Measurements from ENCODE around the gene KLHDC10. TPM values are rescaled to one million over a fixed set of nuclear protein-coding genes. Genes with fewer than 3 reads are reported as not detected.
A peak's percentile ranks its signal among the peaks of the same experiment; 100 is the strongest.

Gene KLHDC10
- total and polyA plus RNA-seq, 4 experiments from 2014 or later: 0.46 to 22.3 (median 11.7) TPM

DNA sequence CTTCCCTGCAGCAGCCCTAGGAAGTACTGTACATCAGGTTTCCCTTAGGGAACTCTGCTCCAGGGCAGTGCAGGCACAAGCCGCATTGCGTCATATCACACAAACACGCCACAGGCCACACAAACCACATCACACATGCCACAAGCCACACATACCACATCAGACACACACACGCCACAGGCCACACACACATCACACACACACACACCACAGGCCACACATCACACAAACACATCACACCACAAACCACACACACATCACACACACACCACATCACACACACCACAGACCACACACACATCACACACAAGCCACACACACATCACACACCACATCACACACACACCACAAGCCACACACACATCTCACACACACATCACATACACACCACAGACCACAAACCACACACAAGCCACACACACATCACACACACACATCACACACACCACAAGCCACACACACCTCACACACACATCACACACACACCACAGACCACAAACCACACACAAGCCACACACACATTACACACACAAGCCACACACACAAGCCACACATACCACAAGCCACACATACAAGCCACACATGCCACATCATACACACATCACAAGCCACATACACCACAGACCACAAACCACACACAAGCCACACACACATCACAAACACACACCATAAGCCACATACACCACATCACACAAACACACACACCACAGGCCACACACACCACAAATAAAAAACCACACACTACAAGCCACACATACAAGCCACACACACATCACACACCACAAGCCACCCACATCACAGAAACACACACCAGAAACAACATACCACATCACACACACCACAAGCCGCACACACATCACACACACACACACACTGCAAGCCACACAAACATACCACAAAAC lies 81.5 kb downstream of the KLHDC10 start:
- no peaks in the 10 kb centered on the region for H3K9me3 ChIP-seq (ENCODE audit: control insufficient read depth in 1 of 2, low read length in 2 of 2)
- H3K4me3 ChIP-seq (ENCODE audit: low read length in 2 of 2): no peak overlapping the region
- H3K27ac ChIP-seq (ENCODE audit: low read depth, low read length): no peak overlapping the region
- Mint-ChIP-seq H3K27ac (no peak overlapping the region), H3K9me3 (peaks cover 0 to 10% (median 4%) of the 10 kb centered on the region in 8 donors), H3K4me3 (no peak overlapping the region), H3K4me1 (no peaks in the 10 kb centered on the region), H3K36me3 (peaks cover 0 to 3% of the 10 kb centered on the region in 2 donors), H3K27me3 (peaks cover 2% of the 10 kb centered on the region in 2 donors)
- DNase-seq: peak in 4 of 5 donors; percentile 46 to 50 (median 48)
- intact Hi-C loops (cut with micrococcal nuclease): no loop called here
- no peaks in the 10 kb centered on the region for H3K36me3 ChIP-seq (ENCODE audit: insufficient read depth, low read length)
- CTCF ChIA-PET (ENCODE audit: partially characterized antibody): no interaction called here
- POLR2A ChIA-PET (ENCODE audit: partially characterized antibody): no interaction called here
- H3K27me3 ChIP-seq (ENCODE audit: insufficient read depth, low read length): no peaks in the 10 kb centered on the region
- peaks cover 6% of the 10 kb centered on the region for H3K4me1 ChIP-seq (ENCODE audit: insufficient read depth, low read length)

DNA sequence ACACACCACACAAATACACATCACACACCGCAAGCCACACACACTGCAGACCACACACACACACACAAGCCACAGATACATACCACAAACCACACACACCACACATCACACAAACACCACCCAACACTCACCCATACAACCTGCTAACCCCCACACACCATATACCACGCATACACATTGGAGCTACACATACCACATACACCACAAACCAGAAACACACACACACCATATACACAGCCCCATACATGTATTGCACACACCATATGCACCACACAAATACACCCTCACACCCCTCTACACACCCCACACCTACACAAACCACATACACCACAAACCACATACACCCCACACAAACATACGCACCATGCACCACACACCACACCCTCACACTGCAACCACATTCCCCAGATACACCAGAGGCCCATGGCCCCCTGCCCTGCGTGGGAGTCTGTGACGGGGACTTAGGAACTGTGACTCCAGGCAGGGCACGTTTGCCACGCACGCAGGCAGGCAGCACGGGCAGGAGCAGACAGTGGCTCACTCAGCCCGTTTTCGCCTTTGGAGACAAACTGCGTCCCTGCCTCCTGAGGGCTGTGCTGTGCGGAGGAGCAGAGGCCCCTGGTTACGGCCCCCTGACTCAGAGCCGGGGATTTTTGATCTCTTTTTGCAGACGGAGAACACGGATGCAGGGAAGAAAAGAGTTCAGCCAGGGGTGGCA lies 82.3 kb downstream of the KLHDC10 start:
- intact Hi-C loops (cut with micrococcal nuclease): no loop called here
- Mint-ChIP-seq H3K4me3 (no peak overlapping the region), H3K4me1 (no peaks in the 10 kb centered on the region), H3K27me3 (peaks cover 2% of the 10 kb centered on the region in 2 donors), H3K9me3 (peaks cover 0 to 17% (median 7%) of the 10 kb centered on the region in 8 donors), H3K36me3 (peaks cover 0 to 7% of the 10 kb centered on the region in 2 donors), H3K27ac (no peak overlapping the region)
- Histone ChIP-seq H3K36me3 (ENCODE audit: insufficient read depth, low read length) (no peaks in the 10 kb centered on the region), H3K4me1 (ENCODE audit: insufficient read depth, low read length) (peaks cover 6% of the 10 kb centered on the region), H3K9me3 (ENCODE audit: control insufficient read depth in 1 of 2, low read length in 2 of 2) (no peaks in the 10 kb centered on the region), H3K27ac (ENCODE audit: low read depth, low read length) (no peak overlapping the region), H3K27me3 (ENCODE audit: insufficient read depth, low read length) (no peaks in the 10 kb centered on the region), H3K4me3 (ENCODE audit: low read length in 2 of 2) (no peak overlapping the region)
- ChIA-PET CTCF (ENCODE audit: partially characterized antibody) (no interaction called here), POLR2A (ENCODE audit: partially characterized antibody) (no interaction called here)
- peak in 3 of 5 donors; percentile 8 to 21 (median 17) for DNase-seq

DNA sequence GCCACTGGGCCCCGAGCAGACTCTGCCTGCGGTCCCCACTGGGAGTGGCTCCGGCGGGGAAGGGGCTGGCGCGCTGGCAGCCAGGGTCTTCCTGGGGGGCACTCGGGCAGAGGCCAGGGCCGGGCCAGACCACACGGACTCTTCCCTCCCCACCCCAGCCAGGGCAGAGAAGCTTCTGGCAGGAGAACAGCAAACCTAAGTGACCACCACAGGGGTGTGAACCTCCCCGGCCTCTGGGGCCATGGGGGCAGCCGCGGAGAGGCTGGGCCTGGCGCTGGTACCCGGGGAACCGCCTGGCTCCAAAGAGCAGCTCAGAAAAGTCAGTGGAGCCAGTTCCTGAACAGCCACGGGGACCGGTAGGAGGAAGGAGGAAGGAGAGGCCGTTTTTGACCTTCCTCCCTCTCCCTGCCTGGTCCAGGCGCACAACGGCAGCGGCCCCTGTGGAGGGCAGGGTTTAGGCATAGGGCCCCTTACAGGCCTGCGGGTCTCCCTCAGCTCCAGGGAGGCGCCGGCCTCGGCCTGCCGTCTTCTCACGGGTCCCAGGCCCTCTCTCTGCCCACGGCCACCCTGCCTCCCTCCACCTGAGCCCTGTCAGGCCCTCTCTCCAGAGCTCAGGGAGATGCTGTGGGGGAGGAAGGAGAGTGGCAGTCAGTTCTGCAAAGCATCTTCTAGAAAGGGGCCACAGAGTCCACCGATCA lies 83.0 kb downstream of the KLHDC10 start:
- no peaks in the 10 kb centered on the region for H3K27me3 ChIP-seq (ENCODE audit: insufficient read depth, low read length)
- peaks cover 0 to 7% of the 10 kb centered on the region in 2 donors for H3K36me3 Mint-ChIP-seq
- H3K27me3 Mint-ChIP-seq: peaks cover 2% of the 10 kb centered on the region in 2 donors
- H3K9me3 Mint-ChIP-seq: peaks cover 0 to 24% (median 12%) of the 10 kb centered on the region in 8 donors
- POLR2A ChIA-PET (ENCODE audit: partially characterized antibody): no interaction called here
- H3K4me3 ChIP-seq (ENCODE audit: low read length in 2 of 2): no peak overlapping the region
- intact Hi-C loops (cut with micrococcal nuclease): no loop called here
- H3K9me3 ChIP-seq (ENCODE audit: control insufficient read depth in 1 of 2, low read length in 2 of 2): no peaks in the 10 kb centered on the region
- DNase-seq: no peak
- H3K4me1 ChIP-seq (ENCODE audit: insufficient read depth, low read length): peaks cover 6% of the 10 kb centered on the region
- H3K27ac ChIP-seq (ENCODE audit: low read depth, low read length): no peak overlapping the region
- no peaks in the 10 kb centered on the region for H3K4me1 Mint-ChIP-seq
- no peak overlapping the region for H3K4me3 Mint-ChIP-seq
- CTCF ChIA-PET (ENCODE audit: partially characterized antibody): no interaction called here
- no peaks in the 10 kb centered on the region for H3K36me3 ChIP-seq (ENCODE audit: insufficient read depth, low read length)
- no peak overlapping the region for H3K27ac Mint-ChIP-seq

DNA sequence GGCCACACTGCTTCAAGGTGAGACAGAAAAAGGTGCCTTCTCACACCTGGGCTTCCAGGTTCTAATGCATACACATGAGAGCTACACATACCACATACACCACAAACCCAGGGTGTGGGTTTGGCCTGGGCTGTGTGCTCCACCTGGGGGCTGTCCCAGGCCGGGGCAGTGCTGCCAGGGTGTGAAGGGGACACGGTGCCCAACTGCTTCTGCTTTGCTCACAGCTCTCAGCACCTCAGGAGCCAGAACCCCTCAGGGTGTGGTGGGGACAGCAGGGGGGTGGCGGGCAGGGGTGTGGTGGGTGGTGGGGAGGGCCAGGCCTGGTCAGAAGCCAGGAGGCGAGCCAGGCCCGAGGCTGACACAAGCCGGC lies 83.8 kb downstream of the KLHDC10 start:
- no peaks in the 10 kb centered on the region for H3K9me3 ChIP-seq (ENCODE audit: control insufficient read depth in 1 of 2, low read length in 2 of 2)
- Mint-ChIP-seq H3K4me1 (no peaks in the 10 kb centered on the region), H3K27ac (no peak overlapping the region), H3K9me3 (peaks cover 0 to 29% (median 14%) of the 10 kb centered on the region in 8 donors), H3K4me3 (no peak overlapping the region), H3K27me3 (peaks cover 2% of the 10 kb centered on the region in 2 donors), H3K36me3 (peaks cover 6 to 12% of the 10 kb centered on the region in 2 donors)
- ChIA-PET POLR2A (ENCODE audit: partially characterized antibody) (no interaction called here), CTCF (ENCODE audit: partially characterized antibody) (no interaction called here)
- peaks cover 6% of the 10 kb centered on the region for H3K4me1 ChIP-seq (ENCODE audit: insufficient read depth, low read length)
- H3K36me3 ChIP-seq (ENCODE audit: insufficient read depth, low read length): no peaks in the 10 kb centered on the region
- H3K27me3 ChIP-seq (ENCODE audit: insufficient read depth, low read length): no peaks in the 10 kb centered on the region
- intact Hi-C loops (cut with micrococcal nuclease): no loop called here
- H3K27ac ChIP-seq (ENCODE audit: low read depth, low read length): no peak overlapping the region
- DNase-seq: no peak
- H3K4me3 ChIP-seq (ENCODE audit: low read length in 2 of 2): no peak overlapping the region

DNA sequence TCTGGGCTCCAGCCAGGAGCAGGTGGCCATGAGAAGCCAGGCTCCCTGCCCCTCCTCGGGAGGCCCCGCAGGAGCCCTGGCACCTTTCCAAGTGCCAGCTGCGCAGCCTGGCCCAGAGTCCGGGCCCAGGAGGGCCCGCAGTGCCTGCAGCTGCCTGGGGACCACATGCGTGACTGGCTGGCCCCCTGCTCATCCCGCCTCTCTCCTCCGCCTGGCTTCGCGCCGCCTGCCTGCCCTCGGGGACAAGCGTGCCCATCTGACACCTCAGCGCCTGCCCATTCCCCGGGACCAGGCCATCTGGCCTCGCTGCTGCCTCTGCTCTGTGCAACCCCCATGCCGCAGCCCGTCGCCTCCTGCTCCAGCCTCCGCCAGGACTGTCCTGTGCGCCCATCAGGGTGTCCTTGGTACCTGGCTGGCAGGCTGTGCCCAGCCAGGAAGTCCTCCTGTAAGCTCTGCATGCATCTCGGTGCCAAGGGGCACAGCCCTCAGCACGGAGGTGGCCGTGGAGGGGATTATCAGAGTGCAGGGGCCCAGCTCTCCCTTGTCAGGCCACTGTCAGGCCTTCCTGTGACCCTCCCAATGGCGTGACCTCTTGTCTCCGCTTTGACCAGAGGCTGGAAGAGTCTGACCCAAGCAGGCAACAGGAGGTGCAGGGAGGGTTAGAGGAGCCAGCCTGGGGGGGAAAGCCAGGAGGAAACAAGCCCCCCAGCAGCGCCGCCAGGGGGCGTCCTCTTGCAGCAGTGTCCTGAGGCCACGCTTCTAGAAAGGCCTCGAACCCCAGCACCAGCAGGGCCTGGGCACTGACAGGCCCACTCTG lies 84.4 kb downstream of the KLHDC10 start:
- Histone ChIP-seq H3K36me3 (ENCODE audit: insufficient read depth, low read length) (no peaks in the 10 kb centered on the region), H3K27ac (ENCODE audit: low read depth, low read length) (no peak overlapping the region), H3K4me1 (ENCODE audit: insufficient read depth, low read length) (peaks cover 6% of the 10 kb centered on the region), H3K9me3 (ENCODE audit: control insufficient read depth in 1 of 2, low read length in 2 of 2) (no peaks in the 10 kb centered on the region), H3K27me3 (ENCODE audit: insufficient read depth, low read length) (no peaks in the 10 kb centered on the region), H3K4me3 (ENCODE audit: low read length in 2 of 2) (no peak overlapping the region)
- no peak for DNase-seq
- intact Hi-C loops (cut with micrococcal nuclease): no loop called here
- peaks cover 0 to 34% (median 14%) of the 10 kb centered on the region in 8 donors for H3K9me3 Mint-ChIP-seq
- ChIA-PET CTCF (ENCODE audit: partially characterized antibody) (no interaction called here), POLR2A (ENCODE audit: partially characterized antibody) (no interaction called here)
- no peaks in the 10 kb centered on the region for H3K4me1 Mint-ChIP-seq
- H3K4me3 Mint-ChIP-seq: no peak overlapping the region
- peaks cover 10 to 16% of the 10 kb centered on the region in 2 donors for H3K36me3 Mint-ChIP-seq
- peaks cover 2% of the 10 kb centered on the region in 2 donors for H3K27me3 Mint-ChIP-seq
- H3K27ac Mint-ChIP-seq: no peak overlapping the region

DNA sequence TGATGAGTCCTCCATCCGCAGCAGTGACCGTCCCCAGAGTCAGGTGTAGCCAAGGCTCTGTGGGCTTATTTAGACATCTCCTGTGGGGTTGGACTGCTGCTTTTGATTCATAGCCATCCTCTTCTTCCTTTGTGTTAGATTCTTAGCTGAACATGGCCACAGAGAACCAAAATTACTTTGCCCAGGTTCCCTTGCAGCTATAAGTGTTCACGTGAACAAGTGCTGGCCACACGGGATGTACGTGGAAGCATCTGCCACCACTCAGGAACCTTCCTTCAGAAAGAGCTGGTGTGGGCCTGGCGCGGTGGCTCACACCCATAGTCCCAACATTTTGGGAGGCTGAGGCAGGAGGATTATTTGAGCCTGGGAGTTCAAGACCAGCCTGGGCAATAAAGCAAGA lies 85.8 kb downstream of the KLHDC10 start:
- ChIA-PET CTCF (ENCODE audit: partially characterized antibody) (no interaction called here), POLR2A (ENCODE audit: partially characterized antibody) (interaction anchor here (0.8 to 1.0 kb wide), 2 partner anchors 14 to 15 kb away, joined by 3 read pairs; no protein-coding TSS in a partner anchor)
- Histone ChIP-seq H3K9me3 (ENCODE audit: control insufficient read depth in 1 of 2, low read length in 2 of 2) (no peaks in the 10 kb centered on the region), H3K4me1 (ENCODE audit: insufficient read depth, low read length) (peaks cover 6% of the 10 kb centered on the region), H3K27me3 (ENCODE audit: insufficient read depth, low read length) (no peaks in the 10 kb centered on the region), H3K36me3 (ENCODE audit: insufficient read depth, low read length) (no peaks in the 10 kb centered on the region), H3K27ac (ENCODE audit: low read depth, low read length) (no peak overlapping the region), H3K4me3 (ENCODE audit: low read length in 2 of 2) (no peak overlapping the region)
- no peak for DNase-seq
- Mint-ChIP-seq H3K27me3 (peaks cover 0 to 2% of the 10 kb centered on the region in 2 donors), H3K27ac (no peak overlapping the region), H3K4me3 (no peak overlapping the region), H3K4me1 (no peaks in the 10 kb centered on the region), H3K9me3 (peaks cover 0 to 41% (median 19%) of the 10 kb centered on the region in 8 donors), H3K36me3 (peaks cover 25 to 31% of the 10 kb centered on the region in 2 donors)
- intact Hi-C loops (cut with micrococcal nuclease): no loop called here
